Endothelial cell of umbilical vein (primary cell): ENCODE results near the gene ANKLE2. TPM values are rescaled to one million over a fixed set of nuclear protein-coding genes. Genes with fewer than 3 reads are reported as not detected.

Experiments
- BruUV-seq: library from RNA; stranded (reverse); fragments of 400-500 nt; replicated peaks from 2 replicates; lab custom pipeline; 2021; lab: Mats Ljungman, UMichigan
- CTCF ChIA-PET: fragments of 300-600, 350-600 bp; sonication (Branson Sonifier 250); formaldehyde crosslinking; loops from one replicate; lab custom pipeline; 2021; ENCODE audit warnings: antibody characterized with exemption, inconsistent platforms; lab: Charles Lee
- POLR2A ChIA-PET: fragments of 300-600, 350-600 bp; sonication (Branson Sonifier 250); formaldehyde crosslinking; loops from one replicate; lab custom pipeline; 2021; ENCODE audit warnings: antibody characterized with exemption, inconsistent platforms; lab: Charles Lee
- DNase-seq: peaks from one replicate; pipeline ENCODE4 v3.0.0-alpha.2; 2011; ENCODE audit warnings: low read depth, low spot score
- FAIRE-seq: peaks from 2 replicates; lab custom pipeline; 2011; peaks lifted over from hg19 to GRCh38; lab: Jason Lieb, UNC
- H2AFZ ChIP-seq: 2 replicates; pipeline ENCODE4 v1.6.0; 2012; ENCODE audit warnings: low read depth, low read length, control low read depth, inconsistent platforms
- H3K27ac ChIP-seq: 2 replicates; pipeline ENCODE4 v1.5.1; 2011; ENCODE audit warnings: low read depth, mild to moderate bottlenecking, control low read depth, low read length, moderate library complexity; ENCODE audit not compliant: insufficient read depth
- H3K27me3 ChIP-seq, 2 experiments: 2 replicates each; pipeline versions ENCODE4 v1.6.0 to v1.6.1; 2011; ENCODE audit warnings: low read length in 2 of 2, mixed read lengths in 1 of 2; ENCODE audit not compliant: control insufficient read depth in 2 of 2, insufficient read depth in 2 of 2
- H3K36me3 ChIP-seq, 2 experiments: 2 replicates in 1 of 2; 3 replicates in 1 of 2; pipeline ENCODE4 v1.5.1; 2011; ENCODE audit warnings: low read length in 2 of 2, mild to moderate bottlenecking in 1 of 2, moderate library complexity in 1 of 2; ENCODE audit not compliant: control insufficient read depth in 2 of 2, insufficient read depth in 2 of 2; ENCODE audit errors: extremely low read depth in 1 of 2
- H3K4me1 ChIP-seq: 3 replicates; pipeline ENCODE4 v1.5.1; 2011; ENCODE audit warnings: mild to moderate bottlenecking, low read length; ENCODE audit not compliant: control insufficient read depth, insufficient read depth; ENCODE audit errors: extremely low read depth
- H3K4me2 ChIP-seq: 2 replicates; pipeline ENCODE4 v1.6.1; 2011; ENCODE audit warnings: low read length, control low read depth, mixed read lengths; ENCODE audit not compliant: insufficient read depth
- H3K4me3 ChIP-seq, 3 experiments: fragments of 200-600 bp in 1 of 3; sonication (generic), shearing (Covaris generic) in 1 of 3; replicated peaks in 1 of 3; 2 replicates each; pipeline ENCODE4 v1.5.1; 2011 to 2016; ENCODE audit warnings: control low read depth in 3 of 3, low read length in 3 of 3, mild to moderate bottlenecking in 2 of 3, inconsistent platforms in 1 of 3, low read depth in 1 of 3, moderate library complexity in 1 of 3; ENCODE audit not compliant: insufficient read depth in 1 of 3
- H3K79me2 ChIP-seq: 2 replicates; pipeline ENCODE4 v1.6.0; 2012; ENCODE audit warnings: low read length, inconsistent platforms; ENCODE audit not compliant: control insufficient read depth, insufficient read depth
- H3K9ac ChIP-seq: replicated peaks from 2 replicates; pipeline ENCODE3; 2011; ENCODE audit warnings: low read length, control low read depth; ENCODE audit not compliant: insufficient read depth; ENCODE audit errors: extremely low read depth
- H3K9me1 ChIP-seq: replicated peaks from 3 replicates; pipeline ENCODE4 v1.6.0; 2011; ENCODE audit warnings: mild to moderate bottlenecking, low read length; ENCODE audit not compliant: control insufficient read depth, insufficient read depth; ENCODE audit errors: extremely low read depth
- H3K9me3 ChIP-seq: replicated peaks from 2 replicates; pipeline ENCODE4 v1.5.1; 2012; ENCODE audit warnings: low read length, inconsistent platforms; ENCODE audit not compliant: control insufficient read depth, insufficient read depth
- H4K20me1 ChIP-seq: replicated peaks from 2 replicates; pipeline ENCODE3; 2011; ENCODE audit warnings: mild to moderate bottlenecking, low read length; ENCODE audit not compliant: control insufficient read depth, insufficient read depth; ENCODE audit errors: extremely low read depth
- EZH2 ChIP-seq: IDR thresholded peaks from 2 replicates; pipeline ENCODE4 v1.6.1; 2012; ENCODE audit warnings: borderline replicate concordance, low read depth, mild to moderate bottlenecking, moderate library complexity, low read length, inconsistent platforms; ENCODE audit not compliant: severe bottlenecking
- FOS ChIP-seq: IDR thresholded peaks from 2 replicates; pipeline ENCODE4 v1.6.1; 2011; ENCODE audit warnings: mild to moderate bottlenecking, low read length, moderate library complexity, borderline replicate concordance; ENCODE audit not compliant: insufficient read depth
- GATA2 ChIP-seq: IDR thresholded peaks from 2 replicates; pipeline ENCODE4 v1.7.0; 2011; ENCODE audit warnings: low read depth, mild to moderate bottlenecking, moderate library complexity, mixed read lengths, low read length; ENCODE audit not compliant: insufficient read length, insufficient read depth
- JUN ChIP-seq: IDR thresholded peaks from 2 replicates; pipeline ENCODE4 v1.6.1; 2011; ENCODE audit warnings: borderline replicate concordance, low read depth; ENCODE audit not compliant: insufficient read length, insufficient read depth
- MYC ChIP-seq: IDR thresholded peaks from one replicate; pipeline ENCODE4 v1.6.1; 2011; ENCODE audit warnings: mild to moderate bottlenecking, low read depth, low read length
- POLR2A ChIP-seq: IDR thresholded peaks from 2 replicates; pipeline ENCODE4 v1.6.1; 2012; ENCODE audit warnings: low read depth, mild to moderate bottlenecking, control low read depth, low read length
- POLR2AphosphoS5 ChIP-seq: IDR thresholded peaks from 2 replicates; pipeline ENCODE4 v1.6.1; 2012; ENCODE audit warnings: low read depth, mild to moderate bottlenecking, control low read depth, low read length, moderate library complexity; ENCODE audit not compliant: insufficient read depth
- dilution Hi-C: fragments of 300-500 bp; cut with MboI; formaldehyde crosslinking; loops from one replicate; pipeline ENCODE4 v1.15.0; 2019; ENCODE audit warnings: low sequenced_read_pairs; ENCODE audit not compliant: extremely low pct_ligation_motif_present
- intact Hi-C: fragments of 100-400 bp; cut with micrococcal nuclease; formaldehyde crosslinking; loops from one replicate; pipeline ENCODE4 v1.10.0; 2022
- polyA plus RNA-seq, 4 experiments: library from polyadenylated mRNA; depleted of rRNA in 3 of 4; stranded (reverse) in 3 of 4; unstranded in 1 of 4; fragments of >200 nt; gene quantifications; 2 replicates each; pipeline versions ENCODE4 v1.2.1 to v1.2.3, GENCODE V29; 2011 to 2012; ENCODE audit warnings: missing spikeins in 1 of 4
- total RNA-seq: library from RNA; stranded (reverse); gene quantifications from 2 replicates; pipeline ENCODE4 v1.2.3, GENCODE V29; 2021
- TF ChIP-seq, protein P1 (sequence below), 2 donors: IDR thresholded peaks; 1 replicate in 1 of 2; 2 replicates in 1 of 2; pipeline ENCODE4 v1.5.1; 2011; ENCODE audit warnings: low read length in 2 of 2, mild to moderate bottlenecking in 2 of 2, moderate library complexity in 2 of 2, control low read depth in 1 of 2, inconsistent platforms in 1 of 2, low read depth in 1 of 2; ENCODE audit not compliant: insufficient read depth in 1 of 2; ENCODE audit errors: extremely low read depth in 1 of 2
- TF ChIP-seq, protein P2 (sequence below): IDR thresholded peaks from 2 replicates; pipeline ENCODE4 v1.6.1; 2011; ENCODE audit not compliant: insufficient read depth, insufficient read length

The ANKLE2 gene
- total and polyA plus RNA-seq, 2 donors (not counting 3 experiments of a cell fraction or from before 2014, with no cell fraction given), result 75.8 to 112 TPM

DNA sequence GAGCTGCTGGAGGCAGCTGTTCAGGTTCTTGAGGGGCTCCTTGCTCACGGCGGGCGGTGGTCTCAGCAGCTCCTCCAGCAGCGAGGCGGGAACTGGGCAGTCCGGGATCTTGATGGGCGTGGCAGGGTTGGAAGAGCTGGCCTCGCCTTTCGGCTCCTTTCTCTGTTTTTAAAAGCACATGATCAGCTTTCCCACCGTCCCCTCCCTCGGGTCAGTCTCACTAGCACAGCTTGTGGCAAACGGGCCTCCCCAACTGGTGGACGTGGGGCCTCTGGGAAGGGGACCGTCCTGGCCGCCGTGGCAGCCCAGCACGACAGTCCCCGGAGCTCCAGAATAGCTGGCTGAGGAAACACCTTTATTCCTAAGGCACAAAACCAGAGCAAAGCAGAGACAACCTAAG is 12.5 kb upstream of the ANKLE2 start:
- Histone ChIP-seq H4K20me1 (no peaks in the 10 kb centered on the region), H2AFZ (no peak overlapping the region), H3K9ac (no peak overlapping the region), H3K36me3 (peaks cover 26 to 47% of the 10 kb centered on the region in 2 experiments), H3K4me1 (no peaks in the 10 kb centered on the region), H3K9me1 (no peaks in the 10 kb centered on the region), H3K9me3 (no peaks in the 10 kb centered on the region), H3K27ac (no peak overlapping the region), H3K27me3 (no peaks in the 10 kb centered on the region), H3K4me3 (no peak overlapping the region), H3K4me2 (no peak overlapping the region), H3K79me2 (no peaks in the 10 kb centered on the region)
- dilution Hi-C loops, result no loop called here
- ChIA-PET POLR2A (no interaction called here), CTCF (no interaction called here)
- DNase-seq (no peak), FAIRE-seq (no peak)
- BruUV-seq, result no TSS peak
- no peak for TF ChIP-seq POLR2AphosphoS5
- no peak for TF ChIP-seq JUN
- no peak for TF ChIP-seq EZH2
- TF ChIP-seq POLR2A, result no peak
- TF ChIP-seq, protein P1, sequence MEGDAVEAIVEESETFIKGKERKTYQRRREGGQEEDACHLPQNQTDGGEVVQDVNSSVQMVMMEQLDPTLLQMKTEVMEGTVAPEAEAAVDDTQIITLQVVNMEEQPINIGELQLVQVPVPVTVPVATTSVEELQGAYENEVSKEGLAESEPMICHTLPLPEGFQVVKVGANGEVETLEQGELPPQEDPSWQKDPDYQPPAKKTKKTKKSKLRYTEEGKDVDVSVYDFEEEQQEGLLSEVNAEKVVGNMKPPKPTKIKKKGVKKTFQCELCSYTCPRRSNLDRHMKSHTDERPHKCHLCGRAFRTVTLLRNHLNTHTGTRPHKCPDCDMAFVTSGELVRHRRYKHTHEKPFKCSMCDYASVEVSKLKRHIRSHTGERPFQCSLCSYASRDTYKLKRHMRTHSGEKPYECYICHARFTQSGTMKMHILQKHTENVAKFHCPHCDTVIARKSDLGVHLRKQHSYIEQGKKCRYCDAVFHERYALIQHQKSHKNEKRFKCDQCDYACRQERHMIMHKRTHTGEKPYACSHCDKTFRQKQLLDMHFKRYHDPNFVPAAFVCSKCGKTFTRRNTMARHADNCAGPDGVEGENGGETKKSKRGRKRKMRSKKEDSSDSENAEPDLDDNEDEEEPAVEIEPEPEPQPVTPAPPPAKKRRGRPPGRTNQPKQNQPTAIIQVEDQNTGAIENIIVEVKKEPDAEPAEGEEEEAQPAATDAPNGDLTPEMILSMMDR (IDR thresholded peaks at IDR 0.05; ENCODE audit: extremely low read depth in 1 of 2, insufficient read depth in 1 of 2, low read depth in 1 of 2, low read length in 2 of 2), result no peak
- no peak for TF ChIP-seq MYC
- TF ChIP-seq, protein P2, sequence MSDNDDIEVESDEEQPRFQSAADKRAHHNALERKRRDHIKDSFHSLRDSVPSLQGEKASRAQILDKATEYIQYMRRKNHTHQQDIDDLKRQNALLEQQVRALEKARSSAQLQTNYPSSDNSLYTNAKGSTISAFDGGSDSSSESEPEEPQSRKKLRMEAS, result no peak
- no peak for TF ChIP-seq GATA2
- TF ChIP-seq FOS, result no peak
- intact Hi-C loops, result no loop called here
